GM21619 (cell line): ENCODE results near the gene P2RY13.

Source experiments
- ATAC-seq: cut with Tn5 transposase; IDR thresholded peaks from one replicate; pipeline ENCODE4 v1.9.1; 2021; ENCODE audit not compliant: unreplicated experiment

The P2RY13 gene

GRCh38 chr3:151297429-151297828 lies 31.9 kb downstream of the P2RY13 start:
- no peak for ATAC-seq

- no peak for ATAC-seq
These were observed 33.1 kb downstream of the P2RY13 start for GRCh38 chr3:151296226-151296625.

DNA sequence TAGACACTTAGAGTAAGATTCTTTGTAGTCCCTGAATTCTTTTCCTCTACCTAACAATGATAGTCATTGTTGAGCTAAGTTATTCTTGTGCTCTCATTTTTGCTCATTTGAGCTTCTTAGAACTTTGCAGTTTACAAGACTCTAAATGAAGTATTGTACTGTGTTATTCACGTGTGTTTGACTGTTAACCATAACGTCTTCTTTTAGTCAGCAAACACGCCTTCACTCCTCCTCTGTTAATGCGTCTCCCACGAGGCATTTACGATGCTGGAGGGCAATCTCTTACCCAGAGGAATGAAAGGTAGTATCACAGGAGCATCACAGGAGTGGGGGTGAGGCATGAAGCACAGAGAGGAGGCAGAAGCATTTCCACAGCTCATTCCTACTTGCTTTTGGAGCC lies 36.2 kb downstream of the P2RY13 start:
- no peak for ATAC-seq

DNA sequence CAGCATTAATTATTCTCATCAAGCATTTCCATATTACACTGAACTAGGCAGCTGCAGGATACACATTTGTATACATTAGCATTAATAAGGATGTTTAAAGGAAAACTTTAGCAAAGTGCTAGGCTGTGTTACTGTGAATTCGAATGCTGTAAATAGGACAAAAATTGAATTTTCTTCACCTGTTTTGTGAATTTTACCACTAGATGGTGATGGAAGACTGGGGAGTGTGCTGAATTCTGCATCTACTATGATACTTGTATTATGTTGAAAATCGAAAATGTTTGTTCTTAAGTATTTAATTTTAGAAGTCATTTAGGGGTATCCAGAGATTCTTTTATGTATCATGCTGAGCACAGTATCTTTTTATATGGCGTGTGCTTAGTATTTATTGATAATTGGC lies 38.7 kb downstream of the P2RY13 start:
- no peak for ATAC-seq

GRCh38 chr3:151289445-151289844 lies 39.9 kb downstream of the P2RY13 start:
- ATAC-seq = no peak

- no peak for ATAC-seq
These were observed 43.4 kb downstream of the P2RY13 start for GRCh38 chr3:151285940-151286339.

DNA sequence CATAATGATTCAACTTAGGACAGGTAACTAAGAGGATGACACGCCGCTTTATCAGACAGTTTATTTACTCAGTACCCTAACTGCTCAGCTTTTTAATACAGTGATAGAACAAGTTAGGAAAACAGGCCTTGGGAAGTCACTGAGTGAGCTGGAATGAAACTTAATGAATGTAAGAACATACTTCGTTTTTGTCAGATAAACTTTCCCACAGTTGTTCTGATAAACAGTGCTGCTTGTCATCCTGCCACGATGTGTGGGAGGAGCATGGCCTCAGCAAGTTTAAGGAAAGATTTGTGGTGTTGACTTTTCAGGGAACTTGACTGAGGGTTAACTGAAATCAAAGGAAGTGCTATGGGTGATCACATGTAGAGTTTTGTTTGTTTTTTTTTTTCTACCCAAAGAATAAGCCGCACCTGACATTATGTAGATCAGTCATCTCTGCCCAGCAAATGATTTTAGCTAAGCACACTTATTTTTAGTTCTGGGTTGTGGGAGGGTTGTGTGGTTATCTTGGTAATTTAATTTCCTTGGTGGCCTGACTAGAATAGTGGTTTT lies 45.4 kb downstream of the P2RY13 start:
- ATAC-seq = no peak

DNA sequence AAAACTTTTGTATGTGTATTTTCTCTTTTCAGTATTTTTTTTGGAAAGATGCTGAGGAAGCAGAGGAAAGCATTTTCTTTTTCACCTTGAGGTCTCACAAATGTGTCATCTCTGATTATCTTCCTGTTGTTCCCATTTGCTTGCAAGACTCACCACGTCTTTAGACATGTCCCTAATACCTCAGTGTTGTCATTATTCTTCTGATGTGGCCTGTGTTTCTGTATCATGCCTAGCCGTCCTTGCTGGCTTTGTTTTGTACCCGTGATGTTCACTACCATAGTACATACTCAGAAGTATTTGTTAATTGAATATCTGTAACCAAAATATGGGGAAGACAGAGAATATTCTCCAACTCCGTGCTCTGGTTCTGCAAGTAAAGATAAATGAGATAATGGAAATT lies 46.0 kb downstream of the P2RY13 start:
- no peak for ATAC-seq

GRCh38 chr3:151282921-151283320 lies 46.4 kb downstream of the P2RY13 start:
- no peak for ATAC-seq

- no peak for ATAC-seq
These were observed 47.6 kb downstream of the P2RY13 start for GRCh38 chr3:151281671-151282324.

- ATAC-seq = no peak
These were observed 51.1 kb downstream of the P2RY13 start, which contains the start of gene P2RY14 for GRCh38 chr3:151278230-151278629. P2RY14 (minus strand) TSS chr3:151278542; CDS start chr3:151214316, 64,226 bp downstream.

DNA sequence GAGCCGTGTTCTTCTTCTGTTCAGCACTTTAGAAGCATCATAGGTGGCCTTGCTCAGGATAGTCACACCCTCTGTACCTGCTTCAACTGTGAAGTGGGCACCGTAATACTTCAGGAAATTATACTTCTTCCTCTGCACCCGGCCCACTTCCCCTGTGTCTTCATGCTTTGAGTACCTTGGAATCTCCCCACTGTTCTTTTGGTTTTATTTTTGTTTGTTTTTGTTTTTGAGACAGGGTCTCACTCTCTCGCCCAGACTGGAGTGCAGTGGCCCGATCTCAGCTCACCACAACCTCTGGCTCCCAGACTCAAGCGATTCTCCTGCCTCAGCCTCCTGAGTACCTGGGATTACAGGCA lies 52.7 kb downstream of the P2RY13 start:
- peak; percentile 60 for ATAC-seq
